Nephron (organoid): ENCODE measurements around the gene KIAA0319L.

Experiments used
- H3K27ac Mint-ChIP-seq, 3 experiments: 2 replicates each; pipeline ENCODE4 v1.8.0; 2020; ENCODE audit warnings: mixed read lengths in 3 of 3, mild to moderate bottlenecking in 2 of 3, moderate library complexity in 1 of 3
- H3K27me3 Mint-ChIP-seq: 2 replicates; pipeline ENCODE4 v1.8.0; 2021; ENCODE audit warnings: low read depth, mild to moderate bottlenecking, moderate library complexity, mixed read lengths
- H3K36me3 Mint-ChIP-seq: 2 replicates; pipeline ENCODE4 v1.8.0; 2020; ENCODE audit warnings: low read depth, mixed read lengths
- H3K4me1 Mint-ChIP-seq: 2 replicates; pipeline ENCODE4 v1.8.0; 2020; ENCODE audit warnings: mixed read lengths
- H3K4me3 Mint-ChIP-seq, 3 experiments: 2 replicates each; pipeline ENCODE4 v1.8.0; 2020; ENCODE audit warnings: mild to moderate bottlenecking in 3 of 3, mixed read lengths in 3 of 3, moderate library complexity in 2 of 3
- H3K9me3 Mint-ChIP-seq: 2 replicates; pipeline ENCODE4 v1.8.0; 2020; ENCODE audit warnings: mixed read lengths
- TF ChIP-seq, protein P1 (sequence below), 3 experiments: fragments of 200-600 bp; sonication (generic); IDR thresholded peaks; one replicate each; pipeline ENCODE4 v1.5.0; 2021; ENCODE audit warnings: antibody characterized with exemption in 3 of 3; ENCODE audit not compliant: unreplicated experiment in 3 of 3

Gene KIAA0319L

GRCh38 chr1:35431173-35431599, 126.0 kb downstream of the KIAA0319L start:
- H3K9me3 Mint-ChIP-seq: no peaks in the 10 kb centered on the region
- H3K36me3 Mint-ChIP-seq: peaks cover 50% of the 10 kb centered on the region
- H3K4me3 Mint-ChIP-seq: no peak overlapping the region
- no peaks in the 10 kb centered on the region for H3K4me1 Mint-ChIP-seq
- H3K27ac Mint-ChIP-seq: no peak overlapping the region
- TF ChIP-seq, protein P1, sequence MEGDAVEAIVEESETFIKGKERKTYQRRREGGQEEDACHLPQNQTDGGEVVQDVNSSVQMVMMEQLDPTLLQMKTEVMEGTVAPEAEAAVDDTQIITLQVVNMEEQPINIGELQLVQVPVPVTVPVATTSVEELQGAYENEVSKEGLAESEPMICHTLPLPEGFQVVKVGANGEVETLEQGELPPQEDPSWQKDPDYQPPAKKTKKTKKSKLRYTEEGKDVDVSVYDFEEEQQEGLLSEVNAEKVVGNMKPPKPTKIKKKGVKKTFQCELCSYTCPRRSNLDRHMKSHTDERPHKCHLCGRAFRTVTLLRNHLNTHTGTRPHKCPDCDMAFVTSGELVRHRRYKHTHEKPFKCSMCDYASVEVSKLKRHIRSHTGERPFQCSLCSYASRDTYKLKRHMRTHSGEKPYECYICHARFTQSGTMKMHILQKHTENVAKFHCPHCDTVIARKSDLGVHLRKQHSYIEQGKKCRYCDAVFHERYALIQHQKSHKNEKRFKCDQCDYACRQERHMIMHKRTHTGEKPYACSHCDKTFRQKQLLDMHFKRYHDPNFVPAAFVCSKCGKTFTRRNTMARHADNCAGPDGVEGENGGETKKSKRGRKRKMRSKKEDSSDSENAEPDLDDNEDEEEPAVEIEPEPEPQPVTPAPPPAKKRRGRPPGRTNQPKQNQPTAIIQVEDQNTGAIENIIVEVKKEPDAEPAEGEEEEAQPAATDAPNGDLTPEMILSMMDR (IDR thresholded peaks at IDR 0.05; ENCODE audit: unreplicated experiment in 3 of 3): no peak
- H3K27me3 Mint-ChIP-seq: no peaks in the 10 kb centered on the region

DNA sequence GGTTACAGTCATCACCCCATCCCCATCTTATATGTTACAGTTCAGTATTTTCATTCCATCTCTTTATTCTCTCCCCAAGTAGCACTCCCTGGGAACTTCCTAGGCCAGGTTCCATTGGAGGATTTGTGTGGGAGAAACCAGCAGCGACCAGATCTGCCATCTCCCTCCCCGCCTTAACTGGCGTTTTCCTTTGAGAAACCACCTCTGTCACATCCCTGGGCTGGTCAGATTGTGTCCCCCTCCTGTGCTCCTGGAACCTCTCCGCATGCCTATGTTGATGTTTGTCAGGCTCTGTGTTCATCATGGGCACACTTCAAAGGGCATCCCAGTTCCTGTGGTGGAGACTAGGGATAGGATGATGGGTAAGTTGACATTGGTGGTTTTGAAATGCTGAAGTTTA, 126.4 kb downstream of the KIAA0319L start:
- no peak overlapping the region for H3K27ac Mint-ChIP-seq
- TF ChIP-seq, protein P1 (IDR thresholded peaks at IDR 0.05; ENCODE audit: unreplicated experiment in 3 of 3): no peak

DNA sequence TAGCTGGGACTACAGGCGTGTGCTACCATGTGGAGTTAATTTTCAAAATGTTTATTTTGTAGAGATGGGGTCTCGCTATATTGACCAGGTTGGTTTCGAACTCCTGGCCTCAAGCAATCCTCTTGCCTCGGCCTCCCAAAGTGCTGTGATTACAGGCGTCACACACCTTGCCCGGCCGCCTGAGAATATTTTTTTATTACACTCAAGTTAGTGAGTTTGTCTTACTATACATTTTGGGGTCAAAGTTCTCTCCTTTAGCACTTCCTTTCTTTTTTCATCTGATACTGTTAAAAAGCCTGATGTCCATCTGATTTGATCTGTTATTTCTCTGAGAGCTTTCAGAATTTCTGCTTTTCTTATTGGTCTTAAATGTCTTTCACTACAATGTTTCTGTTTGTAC, 128.8 kb downstream of the KIAA0319L start:
- Mint-ChIP-seq H3K36me3 (peaks cover 60% of the 10 kb centered on the region), H3K27me3 (no peaks in the 10 kb centered on the region), H3K4me1 (no peaks in the 10 kb centered on the region), H3K4me3 (no peak overlapping the region), H3K9me3 (no peaks in the 10 kb centered on the region), H3K27ac (no peak overlapping the region)
- TF ChIP-seq, protein P1 (IDR thresholded peaks at IDR 0.05; ENCODE audit: unreplicated experiment in 3 of 3): no peak

More for the DNA sequence above, 126.4 kb downstream of the KIAA0319L start:
- Mint-ChIP-seq H3K4me1 (no peaks in the 10 kb centered on the region), H3K36me3 (peaks cover 54% of the 10 kb centered on the region), H3K4me3 (no peak overlapping the region), H3K9me3 (no peaks in the 10 kb centered on the region), H3K27me3 (no peaks in the 10 kb centered on the region)

DNA sequence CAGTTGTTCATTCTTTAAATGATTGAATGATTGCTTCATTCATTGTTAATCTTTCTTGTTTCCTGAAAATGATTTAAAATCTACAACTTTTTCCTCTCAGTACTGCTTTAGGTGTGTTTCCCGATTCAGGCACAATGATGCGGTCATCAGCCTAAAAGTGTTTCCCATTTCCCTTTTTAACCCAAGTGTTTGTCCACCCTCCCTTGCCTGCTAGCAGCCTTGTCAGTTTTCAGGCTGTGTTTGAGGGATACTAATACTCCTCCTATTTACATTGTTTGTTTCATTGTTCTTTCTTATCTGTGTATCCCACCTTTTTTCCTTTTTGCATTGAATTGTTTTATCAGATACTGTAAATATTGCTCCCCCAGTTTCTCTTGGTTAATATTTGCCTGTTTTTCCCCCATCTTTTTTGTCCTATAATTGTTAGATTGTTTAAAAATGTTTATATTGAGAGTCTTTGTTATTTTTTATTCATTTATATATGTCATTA, 131.1 kb downstream of the KIAA0319L start:
- Mint-ChIP-seq H3K9me3 (no peaks in the 10 kb centered on the region), H3K4me3 (no peak overlapping the region), H3K27me3 (no peaks in the 10 kb centered on the region), H3K27ac (no peak overlapping the region), H3K36me3 (peaks cover 63% of the 10 kb centered on the region), H3K4me1 (no peaks in the 10 kb centered on the region)
- TF ChIP-seq, protein P1 (IDR thresholded peaks at IDR 0.05; ENCODE audit: unreplicated experiment in 3 of 3): no peak

DNA sequence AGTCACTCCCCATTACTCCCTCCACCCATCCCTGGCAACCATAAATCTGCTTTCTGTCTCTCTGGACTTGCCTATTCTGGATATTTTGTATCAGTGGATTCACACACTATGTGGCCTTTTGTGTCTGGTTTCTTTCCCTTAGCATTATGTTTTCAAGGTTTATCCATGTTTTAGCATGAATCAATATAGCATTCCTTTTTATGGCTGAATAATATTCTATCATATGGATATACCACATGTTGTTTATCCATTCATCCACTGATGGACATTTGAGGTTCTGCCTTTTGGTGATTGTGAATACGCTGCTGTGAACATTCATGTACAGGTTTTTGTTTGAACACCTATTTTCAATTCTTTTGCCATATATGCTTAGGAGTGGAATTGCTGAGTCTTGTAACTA, 148.3 kb downstream of the KIAA0319L start:
- TF ChIP-seq, protein P1 (IDR thresholded peaks at IDR 0.05; ENCODE audit: unreplicated experiment in 3 of 3): no peak
- Mint-ChIP-seq H3K36me3 (peaks cover 81% of the 10 kb centered on the region), H3K4me1 (no peaks in the 10 kb centered on the region), H3K27ac (no peak overlapping the region), H3K4me3 (no peak overlapping the region), H3K27me3 (no peaks in the 10 kb centered on the region), H3K9me3 (peaks cover 7% of the 10 kb centered on the region)

DNA sequence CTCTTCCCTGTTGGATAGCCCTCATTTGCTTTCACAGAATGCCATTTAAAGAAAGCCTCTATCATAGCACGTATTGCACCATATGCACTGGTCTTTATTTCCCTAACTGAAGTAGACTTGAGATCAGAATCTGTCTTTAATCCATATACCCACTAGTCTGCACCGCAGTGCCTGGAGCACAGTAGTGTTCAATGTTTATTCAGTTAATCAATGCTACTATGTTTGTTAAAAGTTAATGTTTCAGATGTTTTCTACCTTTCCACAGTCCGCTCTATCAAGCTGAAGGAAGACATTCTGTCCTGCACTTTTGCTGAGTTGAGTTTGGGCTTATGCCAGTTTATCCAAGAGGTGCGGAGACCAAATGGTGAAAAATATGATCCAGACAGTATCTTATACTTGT, 149.5 kb downstream of the KIAA0319L start:
- no peaks in the 10 kb centered on the region for H3K4me1 Mint-ChIP-seq
- no peak overlapping the region for H3K4me3 Mint-ChIP-seq
- peaks cover 7% of the 10 kb centered on the region for H3K9me3 Mint-ChIP-seq
- TF ChIP-seq, protein P1 (IDR thresholded peaks at IDR 0.05; ENCODE audit: unreplicated experiment in 3 of 3): no peak
- H3K27me3 Mint-ChIP-seq: no peaks in the 10 kb centered on the region
- peaks cover 87% of the 10 kb centered on the region for H3K36me3 Mint-ChIP-seq
- H3K27ac Mint-ChIP-seq: no peak overlapping the region
